H4 (cell line): Measurements from ENCODE around the gene IL1R2. TPM values are rescaled to one million over a fixed set of nuclear protein-coding genes. Genes with fewer than 3 reads are reported as not detected.

Source experiments
- DNase-seq: peaks from one replicate; pipeline ENCODE4 v3.0.0-alpha.2; 2015; ENCODE audit warnings: low spot score
- total RNA-seq: library from RNA; depleted of rRNA; stranded (reverse); fragments of >200 nt; shearing (Covaris generic); gene quantifications from 2 replicates; pipeline ENCODE4 v1.2.3, GENCODE V29; 2014; rRNA removed

Gene IL1R2
- 0.70 and 3.3 TPM in 2 replicates for total RNA-seq

DNA sequence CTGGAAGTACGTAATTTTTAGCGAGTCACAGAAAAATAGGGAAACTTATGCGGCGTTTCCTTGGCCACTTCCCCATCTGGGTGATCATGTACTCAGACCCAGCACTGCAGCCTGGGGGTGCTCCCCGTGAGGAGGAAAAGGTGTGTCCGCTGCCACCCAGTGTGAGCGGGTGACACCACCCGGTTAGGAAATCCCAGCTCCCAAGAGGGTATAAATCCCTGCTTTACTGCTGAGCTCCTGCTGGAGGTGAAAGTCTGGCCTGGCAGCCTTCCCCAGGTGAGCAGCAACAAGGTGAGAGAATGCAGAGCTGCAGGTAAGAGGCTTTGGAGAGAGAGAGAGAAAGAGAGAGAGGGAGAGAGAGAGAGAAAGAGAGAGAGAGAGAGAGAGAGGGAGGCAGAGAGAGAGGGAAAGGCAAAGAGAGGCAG, at the start of gene IL1R2:
IL1R2 (plus strand) TSS at position 240 of the 425 bp plus-strand sequence. CDS start 16,616 bp downstream, outside the sequence.
- DNase-seq: no peak

DNA sequence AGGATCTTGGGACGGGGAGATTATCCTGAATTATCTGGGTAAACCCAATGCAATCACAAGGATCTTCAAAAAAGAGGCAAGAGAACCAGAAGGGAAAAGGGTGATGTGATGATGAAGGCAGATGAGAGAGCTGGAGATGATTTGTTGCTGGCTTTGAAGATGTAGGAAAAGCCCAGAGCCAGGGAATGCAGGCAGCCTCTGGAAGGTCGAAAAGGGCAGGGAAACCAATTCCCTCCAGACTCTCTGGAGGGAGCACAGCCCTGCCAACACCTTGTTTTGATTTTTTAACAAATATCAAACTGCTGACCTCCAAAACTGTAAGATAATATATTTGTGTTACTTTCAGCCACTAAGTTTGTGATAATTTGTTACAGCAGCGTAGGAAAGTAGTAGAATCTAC, 48.9 kb upstream of the IL1R2 start:
- DNase-seq: no peak

GRCh38 chr2:101946372-101947039, 45.3 kb upstream of the IL1R2 start:
- DNase-seq: no peak

DNA sequence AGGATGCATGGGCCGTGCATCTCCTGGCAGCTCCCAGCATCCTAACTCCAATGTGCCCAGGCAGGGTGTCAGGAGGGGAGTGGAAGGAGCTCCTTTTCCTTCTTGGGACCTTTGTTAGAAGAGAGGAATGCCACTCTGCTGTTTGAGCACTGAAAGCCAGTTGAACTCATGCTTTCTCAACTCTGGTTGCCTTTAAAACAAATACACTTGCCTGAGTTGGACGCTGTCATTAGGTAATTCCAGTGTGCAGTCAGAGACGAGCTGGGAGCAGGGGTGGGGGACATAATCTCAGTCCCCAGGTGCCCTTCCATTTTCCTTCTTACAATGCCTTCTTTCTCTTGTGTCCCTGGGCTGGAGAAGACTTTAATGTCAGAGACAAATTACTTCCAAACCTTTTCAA, 44.4 kb upstream of the IL1R2 start:
- DNase-seq: no peak

DNA sequence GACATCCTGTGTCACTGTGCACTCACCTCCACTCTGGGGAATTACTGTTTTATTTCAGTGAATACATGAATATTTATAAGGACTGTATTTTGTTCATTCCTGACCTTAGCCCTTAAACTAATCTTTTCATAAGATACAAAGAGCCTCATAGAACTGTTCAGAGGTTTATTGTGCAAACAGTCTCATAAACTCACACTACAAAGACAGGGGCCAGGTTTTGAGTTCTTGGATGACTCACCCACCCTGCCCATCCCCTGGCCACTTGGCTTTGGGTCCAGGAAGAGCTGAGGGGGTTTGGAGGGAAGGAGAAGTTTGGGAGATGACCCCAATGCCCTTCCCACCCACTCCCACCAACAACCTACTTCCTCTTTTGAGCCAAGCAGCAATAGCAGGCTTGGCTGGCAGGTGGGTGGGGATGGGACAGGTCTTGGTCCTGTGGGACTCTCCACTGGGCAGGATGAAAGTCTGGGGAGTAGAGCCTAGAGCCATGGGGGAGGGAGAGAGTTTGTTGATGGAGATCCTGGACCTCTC, 43.1 kb upstream of the IL1R2 start:
- no peak for DNase-seq

DNA sequence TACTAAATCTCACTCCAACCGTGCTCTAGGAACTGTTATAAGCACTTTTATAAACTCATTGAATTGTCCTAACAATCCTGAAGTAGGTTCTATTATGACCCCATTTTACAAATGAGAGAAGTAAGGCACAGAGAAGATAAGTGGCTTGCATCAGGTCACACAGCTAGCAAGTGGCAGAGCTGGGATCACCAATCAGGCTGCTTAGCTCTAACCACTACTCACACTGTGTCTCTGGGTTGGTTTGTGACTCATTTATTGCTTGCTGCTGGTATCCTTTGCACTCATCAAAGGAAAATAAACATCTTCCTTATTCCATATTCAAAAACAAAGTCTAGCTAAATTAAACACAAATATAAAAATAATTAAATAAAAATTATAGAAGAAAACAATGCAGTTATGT, 42.5 kb upstream of the IL1R2 start:
- DNase-seq: no peak

GRCh38 chr2:101951296-101951695, 40.5 kb upstream of the IL1R2 start:
- DNase-seq: no peak

- DNase-seq: no peak
Measured at GRCh38 chr2:101952551-101952950, 39.2 kb upstream of the IL1R2 start.

GRCh38 chr2:101956465-101957438, 35.0 kb upstream of the IL1R2 start:
- DNase-seq: no peak

- DNase-seq: no peak
Measured at GRCh38 chr2:101958061-101958460, 33.7 kb upstream of the IL1R2 start.

DNA sequence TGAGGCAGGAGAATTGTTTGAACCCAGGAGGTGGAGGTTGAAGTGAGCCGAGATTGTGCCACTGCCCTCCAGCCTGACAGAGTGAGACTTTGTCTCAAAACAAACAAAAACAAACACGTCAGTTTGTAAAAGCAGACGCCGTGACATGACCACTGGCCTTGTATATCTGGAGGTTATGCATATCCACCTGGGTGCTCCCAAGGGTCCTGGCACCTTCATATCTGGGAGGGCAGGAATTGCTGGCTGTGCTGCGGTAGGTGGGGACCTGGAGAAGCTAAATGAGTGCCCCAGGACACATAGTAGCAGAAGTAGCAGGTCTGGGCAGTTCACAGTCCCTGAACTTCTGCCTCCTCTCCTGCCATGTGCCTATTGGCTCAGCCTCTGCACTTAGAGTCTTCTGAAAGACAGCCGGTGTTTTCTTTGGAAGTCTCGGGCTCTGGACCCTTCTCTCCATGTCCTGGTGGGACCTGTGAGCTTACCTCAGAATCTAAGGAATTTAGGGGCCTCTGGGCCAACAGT, 30.9 kb upstream of the IL1R2 start:
- no peak for DNase-seq

- DNase-seq: peak; percentile 77
Measured at GRCh38 chr2:101961338-101962191, 30.2 kb upstream of the IL1R2 start.

GRCh38 chr2:101962309-101962708, 29.5 kb upstream of the IL1R2 start:
- no peak for DNase-seq

DNA sequence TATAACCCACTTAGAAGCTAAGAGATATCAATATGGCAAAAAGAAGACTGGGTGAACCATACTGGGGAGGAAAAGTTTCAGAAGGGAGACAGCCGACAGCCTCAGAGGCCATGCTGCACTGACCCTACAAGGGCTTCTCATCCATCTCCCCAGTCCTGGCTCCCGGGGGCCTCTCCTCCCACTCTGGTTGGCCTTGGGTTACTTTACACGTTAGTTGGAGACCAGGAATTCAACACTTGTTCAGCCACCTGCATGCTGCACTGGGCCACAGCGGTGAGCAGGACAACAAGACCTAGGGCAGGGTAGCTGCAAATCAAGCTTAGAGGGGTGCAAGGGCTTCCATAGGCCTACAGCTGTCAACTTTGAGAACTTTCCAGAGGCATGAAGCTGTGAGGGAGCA, 28.6 kb upstream of the IL1R2 start:
- no peak for DNase-seq

DNA sequence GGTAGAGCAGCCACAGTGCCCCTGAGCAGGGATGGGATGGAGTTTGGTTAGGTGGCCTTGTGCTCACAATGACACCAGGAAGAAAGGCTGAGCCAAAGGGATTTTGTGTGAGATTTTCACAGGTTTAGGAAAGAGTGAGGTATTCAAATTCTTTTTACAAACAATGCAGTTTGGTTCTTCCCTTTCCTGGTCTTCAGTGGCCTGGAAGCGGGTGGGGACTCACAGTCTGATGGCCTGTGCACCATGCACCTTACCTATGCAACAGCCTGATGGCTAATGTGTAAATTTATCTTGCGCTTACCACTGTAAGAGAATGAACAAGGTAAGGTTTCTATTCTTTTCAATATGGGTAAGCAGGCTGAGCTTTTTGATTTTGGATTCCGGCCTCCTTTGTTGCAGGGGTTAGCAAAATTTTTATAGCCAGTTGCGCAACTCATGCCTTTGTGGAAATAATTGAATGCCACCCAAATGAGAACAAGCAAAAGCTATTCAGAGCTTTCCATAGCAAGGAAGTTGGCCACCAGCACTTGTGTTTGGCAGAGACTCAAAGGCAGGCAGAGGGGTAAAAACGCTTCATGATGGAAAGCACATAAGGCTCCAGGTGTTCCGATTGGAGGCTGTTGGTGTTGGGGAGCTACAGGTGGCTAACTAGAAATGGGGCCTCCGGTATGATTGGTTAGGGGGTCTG, 23.8 kb upstream of the IL1R2 start:
- no peak for DNase-seq

DNA sequence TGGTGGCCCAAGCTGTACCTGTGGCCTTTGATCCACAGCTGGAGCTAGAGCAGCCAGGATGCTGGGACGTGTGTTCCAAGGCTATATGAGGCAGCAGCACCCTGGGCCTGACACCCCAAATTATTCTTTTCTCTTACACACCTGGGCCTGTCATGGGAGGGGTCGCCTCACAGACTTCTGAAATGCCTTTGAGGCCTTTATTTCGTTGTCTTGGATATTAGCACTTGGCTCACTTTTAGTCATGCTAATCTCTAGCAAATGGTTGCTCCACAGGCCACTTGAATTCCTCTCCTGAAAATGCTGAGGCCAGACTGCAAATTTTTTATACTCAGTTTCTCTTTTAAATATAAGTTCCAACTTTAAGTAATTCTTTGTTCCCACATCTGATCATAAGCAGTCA, 22.0 kb upstream of the IL1R2 start:
- DNase-seq: no peak

- no peak for DNase-seq
Measured at GRCh38 chr2:101970901-101971300, 20.9 kb upstream of the IL1R2 start.

DNA sequence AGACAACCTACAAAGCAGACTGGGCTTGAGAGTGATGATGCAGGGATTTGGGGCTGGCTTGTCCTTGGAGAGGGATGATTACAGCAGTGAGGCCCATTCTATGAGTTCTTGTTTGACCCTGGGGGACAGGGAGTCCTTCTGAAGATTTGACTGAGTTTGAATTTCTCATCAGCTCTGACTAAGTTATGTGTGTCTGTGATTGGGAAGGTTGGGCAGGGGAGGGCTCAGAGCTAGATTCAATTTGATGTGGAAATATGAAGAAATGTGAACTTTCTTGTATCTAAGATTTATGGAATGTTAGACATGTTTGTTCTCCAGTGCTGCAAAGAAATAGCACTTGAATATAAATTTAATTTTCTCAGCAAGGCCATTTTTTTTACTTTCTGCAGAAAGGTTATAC, 19.9 kb upstream of the IL1R2 start:
- DNase-seq: no peak

DNA sequence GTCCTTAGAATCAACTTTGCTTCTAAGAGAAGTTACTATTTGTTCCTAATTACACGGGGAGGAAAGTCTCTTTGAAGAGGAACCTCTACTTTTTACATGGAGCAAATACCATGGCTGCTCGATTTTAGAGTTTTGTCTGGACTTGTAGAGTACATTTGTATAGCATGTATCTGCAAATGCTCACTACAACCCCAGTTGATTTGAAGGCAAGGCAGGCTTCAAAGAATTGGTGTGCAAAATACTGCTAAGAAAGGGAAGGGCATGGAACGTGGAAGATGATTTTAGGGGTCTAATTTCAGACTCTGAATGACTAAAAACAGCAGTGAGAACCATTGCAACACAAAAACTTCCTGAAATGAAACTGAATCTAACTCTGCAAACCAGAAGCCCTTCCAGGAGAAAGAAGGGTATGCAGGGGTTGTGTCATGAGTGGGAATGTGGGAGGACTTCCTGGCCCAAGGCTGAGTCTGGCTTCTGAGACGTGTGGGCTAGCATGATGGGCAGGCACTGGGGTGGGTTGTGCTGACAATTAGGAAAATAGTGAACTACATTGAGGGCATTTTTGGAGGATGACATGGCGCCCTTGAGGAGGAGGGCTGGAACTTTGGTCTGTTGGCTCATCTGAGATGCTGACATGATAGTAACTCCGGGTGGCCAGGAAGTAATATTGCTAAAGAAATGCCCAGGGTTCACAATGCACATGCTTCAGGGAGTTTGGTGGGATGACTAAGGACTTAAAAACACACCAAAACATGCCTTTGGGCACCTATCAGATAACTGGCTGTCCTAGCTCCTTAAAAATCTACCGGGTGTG, 18.9 kb upstream of the IL1R2 start:
- no peak for DNase-seq

DNA sequence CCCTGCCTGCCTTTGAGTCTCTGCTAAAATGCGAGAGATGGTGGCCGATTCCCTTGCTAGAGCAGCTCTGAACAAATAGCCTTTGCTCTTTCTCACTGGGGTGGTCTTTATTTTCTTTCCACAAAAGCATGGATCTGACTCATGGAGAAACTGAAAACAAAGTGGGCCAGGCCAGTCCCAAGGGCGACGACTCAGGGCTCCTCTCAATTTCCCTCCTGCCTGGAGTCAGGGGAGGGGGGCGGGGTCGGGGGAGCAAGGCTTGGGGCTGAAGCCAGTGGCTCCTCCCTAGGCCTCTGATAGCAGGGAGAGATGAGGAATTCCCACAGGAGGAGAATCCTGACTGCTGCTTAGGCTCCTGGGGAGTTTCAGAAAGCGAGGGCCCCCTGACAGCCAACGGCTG, 17.1 kb upstream of the IL1R2 start:
- DNase-seq: no peak
